H1 (cell line): ENCODE results near the gene TTC33.
"Not testable (repeated sequence)": the region's sequence is repeated elsewhere in the genome, so short reads cannot be mapped to it uniquely, and the experiment has no call there.

ENCODE experiments used
- RBBP5 ChIP-seq: IDR thresholded peaks from 2 replicates; pipeline ENCODE4 v1.7.1; 2012; ENCODE audit warnings: low read depth, mild to moderate bottlenecking, inconsistent platforms, low read length, moderate library complexity, borderline replicate concordance
- TAF1 ChIP-seq: IDR thresholded peaks from 2 replicates; pipeline ENCODE4 v1.6.1; 2011; ENCODE audit warnings: mild to moderate bottlenecking, low read depth, low read length

GRCh38 chr5:40710575-40710974, 45.2 kb downstream of the TTC33 start:
- not testable (repeated sequence) for TF ChIP-seq RBBP5, TAF1
